Fibroblast of upper back skin (primary cell): ENCODE measurements around the gene KLF9.

Source experiments
- DNase-seq: peaks from one replicate; pipeline ENCODE4 v3.0.0-alpha.2; 2013

The KLF9 gene

DNA sequence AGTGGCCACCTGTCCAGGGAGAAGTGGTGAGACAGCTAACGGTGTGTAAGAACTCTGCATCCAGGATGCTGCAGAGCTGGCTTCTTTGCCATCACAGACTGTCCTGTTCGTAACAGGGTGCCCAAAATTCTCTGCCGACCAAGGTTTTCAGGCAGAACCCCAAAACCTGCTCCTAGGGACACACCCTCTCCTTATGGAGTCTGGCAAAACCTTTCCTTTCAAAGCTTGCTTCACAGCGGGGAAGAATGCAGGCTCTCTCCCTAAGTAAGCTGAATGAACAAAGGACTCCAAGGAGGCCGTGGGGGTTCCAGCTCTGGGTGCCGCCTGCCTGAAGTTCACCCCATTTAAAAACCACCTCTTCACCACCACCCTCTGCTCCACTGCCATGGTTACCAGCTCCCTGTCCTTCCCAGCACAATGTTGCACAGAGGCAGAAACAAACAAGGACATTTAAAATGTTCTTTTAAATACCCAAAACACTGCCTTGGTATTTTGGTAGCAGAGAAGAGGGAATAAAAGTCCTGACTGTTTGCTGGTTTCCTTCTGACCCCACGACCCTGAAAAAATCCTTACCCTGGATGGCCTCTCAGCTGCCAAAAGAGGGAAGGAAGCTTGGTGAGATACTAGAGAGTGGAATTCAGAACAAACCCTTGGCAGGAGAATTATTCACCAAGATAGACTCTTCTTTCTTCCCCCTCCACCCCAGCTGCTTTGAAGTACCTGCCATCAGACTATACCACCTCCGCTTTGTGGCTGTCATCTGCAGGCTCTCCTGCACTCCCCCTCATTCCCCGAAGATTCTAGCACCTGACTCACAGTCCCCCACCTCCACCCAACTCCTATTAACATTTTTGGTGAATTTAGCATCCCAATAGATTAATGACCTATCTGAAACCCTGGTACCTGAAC lies 7.1 kb upstream of the KLF9 start:
- peak; percentile 50 for DNase-seq

DNA sequence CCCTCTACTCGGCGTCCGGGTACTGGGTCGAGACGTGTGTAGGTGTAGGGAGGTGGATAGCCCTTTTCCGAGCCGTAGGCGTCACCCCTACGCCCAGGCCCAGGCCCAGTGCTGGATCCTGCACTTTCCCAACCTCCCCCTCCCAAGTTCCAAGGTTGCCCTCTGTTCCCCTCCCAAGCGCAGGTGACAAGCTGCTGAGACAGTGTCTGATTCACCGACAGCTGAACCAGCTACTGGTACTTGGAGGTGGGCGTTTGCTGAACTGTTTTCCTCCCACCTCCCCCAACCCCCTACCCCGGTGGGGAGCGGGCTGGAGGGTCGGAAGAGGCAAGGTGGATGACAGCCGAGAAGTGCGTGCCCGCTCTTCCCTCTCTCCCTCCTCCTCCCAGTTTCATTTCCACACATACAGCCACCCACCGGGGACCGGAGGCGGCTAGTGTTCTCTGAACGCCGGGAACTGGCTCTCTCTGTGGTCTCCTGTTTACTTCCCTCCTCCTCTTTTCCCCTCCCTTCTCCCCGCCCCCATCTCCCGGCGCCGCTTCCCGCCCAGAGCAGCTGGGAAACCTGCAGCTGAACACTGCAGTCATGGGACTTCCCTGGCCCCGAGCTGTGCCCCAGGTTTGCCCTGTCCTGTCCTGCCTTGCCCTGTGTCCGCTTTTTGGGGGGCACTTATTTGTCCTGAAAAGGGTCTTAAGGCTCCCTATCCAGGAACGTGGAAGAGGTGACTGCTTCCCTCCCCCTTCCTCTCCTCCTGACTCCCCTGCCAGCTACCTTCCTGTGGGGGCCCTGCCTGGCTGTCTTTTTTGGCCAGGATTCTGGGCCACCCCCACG lies 6.2 kb upstream of the KLF9 start:
- peak; percentile 89 for DNase-seq

DNA sequence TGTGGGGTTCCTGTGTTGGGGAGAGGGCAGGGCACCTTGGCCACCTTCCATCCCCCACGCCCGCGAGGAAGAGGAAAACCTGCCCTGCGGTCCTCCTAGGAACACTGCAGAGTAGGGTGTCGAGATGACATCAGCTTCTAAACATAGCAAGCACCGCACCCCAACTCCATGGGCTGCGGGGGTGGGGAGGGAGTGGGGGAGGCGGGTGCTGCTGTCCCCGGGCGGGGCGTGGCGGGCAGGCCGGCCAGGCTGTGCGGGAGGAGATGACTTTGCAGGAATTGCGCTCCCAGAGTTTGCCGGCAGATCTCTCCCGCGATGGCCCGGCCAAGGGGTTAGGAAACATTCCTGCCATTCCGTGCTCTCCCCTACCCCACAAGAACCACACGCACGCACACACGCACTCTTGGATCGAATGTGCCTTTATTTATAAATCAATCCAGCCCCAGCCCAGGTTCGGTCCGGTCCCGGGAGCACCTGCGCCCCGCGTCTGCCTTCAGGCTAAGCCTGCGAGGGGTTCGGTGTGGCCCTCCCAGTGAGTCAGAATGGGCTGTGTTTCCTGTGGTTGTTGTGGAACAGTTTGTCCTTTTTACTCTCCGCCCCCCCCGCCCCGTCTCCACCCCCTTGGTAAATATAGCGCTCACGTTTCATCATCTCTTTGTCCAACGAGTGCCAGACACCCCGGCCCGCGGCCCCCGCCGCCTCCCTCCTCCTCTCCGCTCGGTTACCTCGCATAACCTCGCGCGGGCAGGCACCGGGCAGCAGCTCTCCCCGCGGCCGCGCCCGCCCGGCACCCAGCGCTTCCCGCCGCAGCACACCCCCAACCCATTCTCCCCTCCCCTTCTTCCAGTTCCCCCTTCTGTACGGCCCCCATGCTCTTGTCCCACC lies 5.3 kb upstream of the KLF9 start:
- peak; percentile 97 for DNase-seq

DNA sequence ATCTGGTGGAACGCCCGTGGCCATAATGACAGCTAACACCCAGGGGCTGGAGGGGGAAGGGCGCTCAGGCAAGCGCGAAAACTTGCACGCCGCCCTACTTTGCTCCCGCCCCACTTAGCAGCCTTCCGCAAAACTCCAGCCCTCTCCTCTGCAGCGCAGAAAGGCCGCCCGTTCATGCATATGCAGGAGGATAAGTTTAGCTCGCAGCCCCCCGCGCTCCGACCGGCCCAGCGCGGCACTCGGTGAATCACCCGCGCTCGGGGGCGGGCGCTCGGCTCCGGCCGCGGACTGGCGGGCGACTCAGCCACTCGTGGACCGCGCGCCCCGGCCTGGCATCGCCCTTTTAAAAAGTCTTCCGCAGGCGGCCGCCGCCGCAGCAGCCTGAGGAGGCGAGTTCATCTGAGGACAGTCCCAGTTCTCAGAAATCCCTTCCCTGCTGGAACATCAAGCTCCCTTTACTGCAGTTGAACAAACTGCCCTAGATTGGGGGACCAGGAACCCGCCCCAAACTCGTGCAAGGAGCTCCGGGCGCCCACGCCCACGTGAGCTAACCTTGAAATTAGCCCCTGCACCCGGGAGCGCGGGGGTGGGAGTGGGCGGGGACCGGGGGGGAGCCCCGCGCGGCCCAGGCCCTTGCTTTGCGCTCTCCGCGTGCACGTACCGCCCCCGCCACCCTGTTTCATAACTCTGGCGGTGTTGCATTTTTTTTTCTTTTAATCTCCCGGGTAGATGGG lies 4.5 kb upstream of the KLF9 start:
- peak; percentile 97 for DNase-seq

DNA sequence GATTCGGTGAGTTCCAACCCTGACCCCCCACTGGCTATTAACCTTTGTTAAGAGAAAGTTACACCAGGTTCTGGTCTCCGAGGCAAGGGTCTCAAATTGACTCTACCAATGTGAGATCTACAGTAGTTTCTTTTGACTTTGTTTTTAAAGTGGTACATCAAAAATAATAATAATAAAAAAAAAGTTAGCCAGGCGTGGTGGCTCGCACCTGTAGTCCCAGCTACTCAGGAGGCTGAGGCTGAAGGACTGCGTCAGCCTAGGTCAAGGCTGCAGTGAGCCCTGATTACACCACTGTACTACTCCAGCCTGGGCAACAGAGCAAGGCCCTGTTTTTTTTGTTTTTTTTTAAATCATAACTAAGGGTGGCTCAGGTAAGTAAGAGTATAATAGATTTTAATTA lies 1.0 kb upstream of the KLF9 start:
- no peak for DNase-seq

DNA sequence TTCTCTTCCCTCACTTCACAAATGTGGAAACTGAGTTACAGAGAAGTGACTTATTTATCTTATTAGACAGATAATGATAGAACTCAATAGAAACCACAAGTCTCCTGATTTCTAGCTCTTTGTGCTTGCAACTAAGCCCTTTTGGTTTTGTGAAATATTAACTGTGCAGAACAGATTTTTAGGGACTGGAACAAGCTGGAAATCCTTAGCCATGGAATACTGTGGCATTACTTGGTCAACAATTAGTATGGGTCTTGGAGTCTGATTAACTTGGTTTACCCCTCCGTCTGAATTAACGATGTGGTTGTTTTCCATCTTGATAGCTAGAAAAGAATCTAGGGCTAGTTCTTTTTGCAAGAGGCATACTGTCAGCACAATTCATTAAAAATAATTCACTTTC lies 584 bp upstream of the KLF9 start:
- DNase-seq, result no peak

DNA sequence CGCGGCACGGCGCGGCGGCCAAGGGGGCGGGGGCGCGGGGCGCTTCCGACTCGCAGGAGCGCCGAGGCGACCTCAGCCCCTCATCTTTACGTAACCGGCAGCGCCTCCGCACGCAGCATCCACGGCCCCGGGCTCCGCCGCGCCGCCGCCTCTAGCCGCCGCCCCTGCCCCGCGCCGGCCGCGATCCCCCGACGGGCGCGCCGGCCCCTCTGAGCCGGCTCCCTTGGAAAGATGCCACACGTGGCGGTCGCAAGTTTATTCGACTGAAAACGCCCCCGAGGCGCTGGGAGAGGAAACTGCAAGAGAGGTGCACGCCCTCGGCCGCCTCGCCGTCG lies 1.0 kb downstream of the KLF9 start:
- peak; percentile 74 for DNase-seq

DNA sequence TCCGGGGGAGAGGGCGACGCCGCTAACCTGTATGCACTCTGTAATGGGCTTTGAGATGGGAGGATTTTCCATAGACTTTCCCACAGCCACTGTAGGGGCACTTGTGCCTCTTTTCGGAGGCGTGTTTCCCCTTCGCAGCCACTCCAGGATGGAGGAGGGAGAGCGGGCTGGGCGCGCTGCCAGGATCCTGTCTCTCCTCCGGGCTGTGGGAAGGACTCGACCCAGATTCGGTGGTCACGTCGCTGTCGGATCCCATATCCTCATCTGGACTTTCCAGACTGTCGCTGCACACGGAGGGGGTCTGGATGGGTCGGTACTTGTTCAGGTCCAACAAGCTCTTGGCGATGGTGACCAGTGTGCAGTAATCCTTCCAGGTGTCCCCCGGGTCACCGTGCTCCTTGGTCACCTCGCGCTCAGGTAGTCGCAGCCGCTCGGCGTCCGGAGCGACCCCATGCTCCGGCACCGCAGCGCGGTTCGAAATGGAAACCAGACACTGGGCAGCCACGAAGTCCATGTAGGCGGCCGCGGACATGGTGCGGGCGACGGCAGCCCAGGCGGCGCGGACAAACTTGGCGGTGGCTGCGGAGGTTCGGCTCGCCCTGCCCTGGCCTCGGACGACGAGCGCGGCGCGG lies 1.5 kb downstream of the KLF9 start:
- peak; percentile 70 for DNase-seq

DNA sequence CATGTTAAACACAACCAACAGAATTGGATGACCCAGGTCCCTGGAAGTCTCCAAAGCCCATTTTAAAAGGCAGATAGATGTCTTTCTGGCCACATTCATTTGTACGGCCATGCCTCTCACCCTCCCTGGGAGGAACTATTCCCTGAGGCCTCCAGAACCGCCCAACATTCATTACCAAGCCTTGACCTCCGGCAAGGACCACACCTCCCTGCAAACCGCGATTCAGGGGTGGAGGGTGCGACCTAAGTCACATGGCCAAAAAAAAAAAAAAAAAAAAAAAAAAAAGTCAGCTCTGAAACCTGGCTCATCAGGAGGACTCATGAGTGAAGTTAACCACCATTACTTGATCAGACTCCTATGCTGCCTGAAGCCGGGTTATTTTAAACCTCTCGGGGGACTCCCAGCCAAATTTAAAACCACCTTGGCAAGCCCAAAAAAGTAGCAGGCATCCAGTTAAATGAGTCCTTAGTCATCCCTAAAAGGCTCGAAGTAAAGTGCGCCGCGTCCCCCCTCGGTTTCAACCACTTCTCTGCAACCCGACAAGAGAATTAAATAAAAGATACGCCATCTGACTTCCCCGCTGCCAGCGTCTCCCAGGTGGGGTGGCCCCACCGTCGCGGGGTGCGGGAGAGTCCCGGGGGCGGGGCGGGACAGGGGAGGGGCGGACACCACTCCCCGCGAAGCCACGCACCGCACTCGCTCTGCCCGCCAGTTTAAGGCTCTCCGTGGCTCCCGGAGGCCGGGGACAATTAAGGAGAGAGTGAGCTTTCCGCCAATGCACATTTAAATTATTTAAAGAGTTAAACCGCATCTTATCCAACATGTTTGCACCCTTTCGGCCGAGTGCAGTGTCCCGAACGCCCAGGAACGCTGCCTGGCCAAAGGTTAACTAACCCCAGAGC lies 2.3 kb downstream of the KLF9 start:
- no peak for DNase-seq

DNA sequence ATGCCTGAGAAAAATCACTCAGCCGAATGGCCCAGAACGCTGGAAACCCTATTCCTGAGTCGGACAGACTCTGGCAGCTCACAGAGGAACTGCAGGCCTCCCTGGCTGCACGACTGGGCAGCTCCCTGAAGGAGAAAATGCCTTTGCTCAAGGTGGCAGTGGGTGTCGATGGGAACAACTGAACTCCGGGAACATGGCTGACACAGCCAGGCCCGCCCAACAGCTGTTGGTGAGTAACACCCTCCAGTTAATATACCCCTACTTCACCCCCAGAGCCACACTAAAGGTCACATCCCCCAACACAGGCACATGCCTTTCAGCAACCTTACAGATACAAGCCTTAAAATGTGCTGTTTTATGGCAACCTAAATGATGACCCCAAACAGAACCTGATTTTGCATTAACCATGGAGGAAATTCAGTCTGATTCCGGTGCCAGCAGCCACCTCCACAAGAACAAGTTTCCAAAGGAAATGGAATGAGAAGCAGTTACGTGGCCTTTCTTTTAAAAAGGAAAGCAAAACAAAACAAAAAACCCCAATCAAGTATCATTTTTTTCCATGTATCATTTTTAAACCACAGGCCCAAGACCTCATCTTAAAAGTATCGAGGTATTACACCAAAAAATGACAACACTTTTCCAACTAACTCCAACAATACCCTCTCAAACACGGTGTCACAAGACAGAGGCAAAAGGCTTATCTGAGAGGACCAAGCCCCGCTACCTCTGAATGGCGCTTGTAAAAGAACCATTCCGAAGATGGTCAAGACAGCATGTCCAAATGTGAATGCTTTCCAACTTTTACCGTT lies 3.1 kb downstream of the KLF9 start:
- no peak for DNase-seq

DNA sequence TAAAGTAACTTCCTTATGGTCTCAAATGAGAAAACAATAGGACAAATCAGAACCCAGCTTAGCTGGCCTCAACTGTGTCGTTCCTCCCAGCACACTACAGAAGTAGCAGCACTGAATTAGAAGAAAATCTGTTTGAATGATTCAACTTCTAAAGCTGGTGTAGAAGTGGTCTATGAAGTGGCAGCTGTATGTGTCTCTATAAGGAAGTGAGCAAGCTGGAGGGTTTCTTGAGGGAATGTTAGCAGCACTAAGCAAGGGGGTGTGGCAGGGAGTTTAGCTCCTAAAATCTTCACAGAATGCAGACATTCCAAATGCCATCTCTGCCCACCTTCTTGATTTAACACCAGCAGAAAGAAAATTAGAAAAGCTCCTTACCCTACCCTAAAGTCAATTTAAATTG lies 4.1 kb downstream of the KLF9 start:
- no peak for DNase-seq

DNA sequence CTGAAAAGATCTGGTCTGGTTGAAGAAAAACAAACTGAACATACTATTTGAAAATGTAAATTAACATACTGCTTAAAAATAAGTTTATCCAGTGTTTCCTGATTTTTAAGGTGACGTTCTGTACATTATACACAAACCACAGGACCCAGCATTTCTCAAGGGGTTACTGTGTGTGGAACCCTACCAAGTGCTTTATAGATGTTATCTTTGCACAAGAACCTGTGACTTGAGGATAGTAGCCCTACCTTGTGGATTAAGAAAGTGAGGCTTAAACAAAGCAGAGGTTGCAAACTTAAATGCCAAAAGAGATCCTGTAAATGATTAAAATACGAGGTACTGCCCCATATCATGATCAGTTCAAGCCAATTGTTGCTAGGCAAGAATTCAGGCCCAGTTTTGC lies 4.7 kb downstream of the KLF9 start:
- no peak for DNase-seq

DNA sequence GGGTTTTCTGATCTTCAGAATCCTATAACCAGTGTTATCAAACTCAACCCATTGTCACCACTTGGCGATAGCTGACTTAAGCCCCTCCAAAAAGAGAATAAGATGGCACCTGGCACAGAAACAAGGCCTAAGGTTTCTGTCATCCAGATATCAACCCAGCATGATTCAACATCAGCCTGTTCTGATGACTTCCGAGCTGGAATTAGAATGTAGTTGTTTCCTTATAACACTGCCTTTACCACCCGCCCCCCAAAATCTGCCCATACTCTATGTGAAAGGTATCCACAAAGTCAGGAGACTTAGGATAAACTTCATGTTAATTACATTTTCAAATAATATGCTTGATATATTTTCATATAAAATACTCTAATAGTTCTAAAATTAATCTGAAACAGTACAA lies 5.2 kb downstream of the KLF9 start:
- no peak for DNase-seq

DNA sequence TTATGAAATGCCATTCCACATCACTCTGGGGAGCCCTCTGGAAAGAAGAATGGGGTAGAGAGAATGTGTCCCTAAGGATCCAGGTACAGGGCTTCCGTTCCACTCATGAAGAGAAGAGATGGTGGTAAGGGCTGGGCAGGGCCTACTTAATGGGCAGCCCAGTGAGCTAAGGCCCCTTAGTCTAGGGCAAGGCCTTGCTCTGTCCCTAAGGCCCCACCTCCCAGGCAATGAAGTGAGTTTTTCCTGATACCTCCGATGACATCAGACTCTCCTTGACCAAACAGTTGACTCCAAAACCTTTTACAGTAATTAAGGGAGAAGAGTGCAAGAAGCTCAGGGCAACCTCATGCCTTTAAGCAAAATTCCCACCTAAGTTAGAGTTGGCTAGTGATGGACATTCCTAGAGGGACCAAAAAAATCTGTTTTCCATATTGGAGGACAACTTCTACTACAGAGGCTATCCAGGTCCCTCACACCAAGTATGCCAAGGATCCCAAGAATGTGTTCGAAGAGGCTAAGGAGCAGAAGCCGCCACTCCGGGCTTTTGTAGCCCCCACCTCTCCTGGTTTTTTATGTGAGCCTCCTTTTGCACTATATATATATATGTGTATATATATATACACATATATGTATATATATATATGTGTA lies 5.9 kb downstream of the KLF9 start:
- no peak for DNase-seq

DNA sequence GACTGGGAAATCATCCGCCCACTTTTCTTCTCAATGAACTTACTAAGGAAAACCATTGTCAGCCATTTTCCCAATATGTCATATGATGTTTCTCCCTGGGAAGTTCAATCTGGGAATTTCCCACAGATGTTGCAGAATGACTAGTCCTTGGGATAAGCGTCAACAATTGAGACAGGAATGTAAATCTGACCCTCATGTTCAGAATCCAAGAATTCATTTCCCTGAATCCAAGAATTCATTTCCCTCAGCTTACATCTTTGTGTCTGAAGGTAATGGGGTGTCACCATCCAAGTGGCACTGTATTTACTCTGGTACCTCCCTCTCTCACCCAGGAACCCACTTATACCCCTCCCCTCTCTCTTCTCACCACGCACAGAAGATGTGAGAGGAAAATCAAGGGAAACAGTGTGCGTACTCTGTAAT lies 7.4 kb downstream of the KLF9 start:
- peak; percentile 93 for DNase-seq

DNA sequence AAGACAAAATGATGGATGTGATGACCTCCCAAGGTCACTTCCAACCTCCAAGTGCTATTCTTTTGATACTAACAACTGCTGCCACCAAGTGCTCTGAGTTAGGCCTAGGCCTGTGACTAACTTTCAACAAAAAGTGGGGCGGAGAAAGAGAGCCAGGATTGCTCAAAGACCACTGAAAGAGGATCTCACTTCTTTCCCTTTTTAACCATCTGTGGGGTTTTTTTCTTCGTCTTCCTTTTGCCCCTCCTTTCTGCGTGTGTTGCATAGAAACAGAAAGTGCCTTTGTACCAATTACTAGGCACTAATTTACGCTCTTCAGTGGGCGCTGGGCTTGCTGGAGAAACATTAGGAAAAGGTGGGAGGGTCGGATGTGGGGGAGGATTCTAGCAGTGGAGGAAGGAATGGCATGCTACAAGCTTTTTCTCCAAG lies 8.0 kb downstream of the KLF9 start:
- peak; percentile 38 for DNase-seq

DNA sequence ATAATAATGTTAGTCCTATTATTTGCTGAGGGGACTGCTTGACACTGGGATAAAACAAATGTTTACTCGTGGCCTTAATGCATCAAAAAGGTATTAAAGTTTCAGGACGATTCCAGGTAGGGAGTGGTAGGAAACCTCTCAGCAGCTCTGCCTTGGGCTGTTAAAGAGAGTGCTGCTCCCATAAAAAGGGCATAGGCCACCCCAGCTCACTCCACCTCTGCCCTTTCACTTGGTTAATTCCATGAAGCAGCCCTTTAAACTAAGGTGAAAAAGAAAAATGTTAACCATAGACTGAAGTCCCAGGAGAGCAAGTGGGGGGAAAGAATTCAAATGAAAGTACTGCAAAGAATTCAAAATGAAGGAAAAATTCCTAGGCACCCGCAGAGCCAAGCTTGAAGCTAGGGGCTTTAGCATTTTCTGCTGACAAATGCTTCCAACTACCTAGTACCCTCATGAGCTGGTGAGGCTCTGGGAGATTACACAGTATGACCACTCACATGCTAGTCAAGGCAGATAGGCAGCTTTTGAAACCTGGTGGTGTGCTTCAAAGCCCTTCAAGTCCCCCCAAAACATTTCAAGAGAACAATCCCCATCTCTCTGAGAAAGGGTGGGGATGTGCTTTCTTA lies 8.5 kb downstream of the KLF9 start:
- peak; percentile 52 for DNase-seq

DNA sequence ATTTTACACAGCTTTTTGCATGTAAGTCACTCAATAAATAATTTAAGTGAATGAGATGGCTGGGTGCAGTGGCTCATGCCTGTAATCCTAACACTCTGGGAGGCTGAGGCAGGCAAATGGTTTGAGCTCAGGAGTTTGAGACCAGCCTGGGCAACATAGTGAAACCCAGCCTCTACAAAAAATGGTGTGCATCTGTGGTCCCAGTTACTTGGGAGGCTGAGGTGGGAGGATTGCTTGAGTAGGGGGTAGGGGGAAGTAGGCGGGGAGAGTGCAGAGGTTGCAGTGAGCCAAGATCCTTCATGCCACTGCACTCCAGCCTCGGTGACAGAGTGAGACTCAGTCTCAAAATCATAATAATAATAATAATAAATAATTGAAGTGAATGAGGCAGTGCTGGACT lies 10.2 kb downstream of the KLF9 start:
- DNase-seq, result no peak

DNA sequence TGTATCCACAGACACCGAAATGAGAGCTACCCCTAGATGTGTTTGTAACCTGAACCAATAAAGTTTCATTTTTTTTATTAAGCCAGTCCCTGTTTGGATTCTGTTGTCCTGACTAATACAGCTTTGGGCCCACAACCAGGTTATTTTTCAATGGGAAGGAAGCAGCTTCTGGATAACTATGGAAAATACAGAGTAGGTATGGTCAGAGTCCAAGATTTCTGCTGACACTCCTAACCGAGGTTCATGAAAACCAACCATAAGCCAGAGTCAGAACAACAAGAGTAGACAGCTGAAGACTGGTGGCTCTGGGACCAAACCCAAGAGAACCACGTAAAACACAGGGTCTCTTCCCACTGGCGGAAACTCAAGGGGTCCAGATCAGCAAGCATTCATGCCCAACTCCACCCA lies 10.8 kb downstream of the KLF9 start:
- no peak for DNase-seq
